Measurements from ENCODE around the gene CCDC136. TPM values are rescaled to one million over a fixed set of nuclear protein-coding genes. Genes with fewer than 3 reads are reported as not detected.

The CCDC136 gene
- total RNA-seq, 1 experiment from 2014 or later, result 31.1 TPM

GRCh38 chr7:128858380-128859231 lies 66.8 kb downstream of the CCDC136 start:
- Histone ChIP-seq H2AK5ac (ENCODE audit: insufficient read length, low read length) (no peak overlapping the region), H3K23ac (ENCODE audit: insufficient read length, low read depth, low read length) (no peak overlapping the region), H3K27me3 (ENCODE audit: insufficient read depth, low read length) (no peaks in the 10 kb centered on the region), H3K4me2 (ENCODE audit: insufficient read depth, insufficient read length, low read length) (no peak overlapping the region), H2AFZ (ENCODE audit: low read length) (no peak overlapping the region), H4K5ac (ENCODE audit: insufficient read length, low read depth, low read length) (no peak overlapping the region), H2BK120ac (ENCODE audit: low read depth, low read length, poor library complexity, severe bottlenecking) (no peak overlapping the region), H2BK20ac (ENCODE audit: low read depth, low read length, poor library complexity, severe bottlenecking) (no peak overlapping the region), H3K9me3 (ENCODE audit: control insufficient read depth, low read depth, low read length) (no peaks in the 10 kb centered on the region), H4K91ac (ENCODE audit: insufficient read length, low read depth, low read length) (no peak overlapping the region), H2BK5ac (ENCODE audit: insufficient read length, low read length) (no peak overlapping the region), H3K79me2 (ENCODE audit: insufficient read depth, low read length) (no peaks in the 10 kb centered on the region; the same call in 1 of the 2 replicates), H3K18ac (ENCODE audit: insufficient read length, low read depth, low read length) (no peak overlapping the region), H3K4ac (ENCODE audit: low read depth, low read length) (no peak overlapping the region), H3K23me2 (ENCODE audit: insufficient read length, low read depth, low read length, poor library complexity, severe bottlenecking) (peaks cover 7% of the 10 kb centered on the region), H4K8ac (replicated peaks; ENCODE audit: insufficient read length, low read depth, low read length) (no peak overlapping the region), H3K9ac (ENCODE audit: extremely low read depth, insufficient read length, low read length) (no peak overlapping the region), H3K14ac (ENCODE audit: insufficient read depth, low read length) (no peak overlapping the region), H3K56ac (ENCODE audit: insufficient read length, low read depth, low read length) (no peak overlapping the region), H2BK15ac (ENCODE audit: low read depth, low read length) (no peak overlapping the region), H2BK12ac (ENCODE audit: insufficient read length, low read depth, low read length) (no peak overlapping the region), H3K27ac (ENCODE audit: insufficient read length, low read depth, low read length) (no peak overlapping the region), H4K20me1 (ENCODE audit: control insufficient read depth, insufficient read depth, insufficient read length) (no peaks in the 10 kb centered on the region), H3T11ph (ENCODE audit: low read length) (no peak overlapping the region), H3K79me1 (ENCODE audit: insufficient read depth, low read depth, low read length, poor library complexity, severe bottlenecking) (no peaks in the 10 kb centered on the region), H3K4me1 (ENCODE audit: insufficient read depth, low read length) (0 out of 2 replicates have a peak, but pooled peaks cover 2% of the 10 kb centered on the region)
- Mint-ChIP-seq H3K4me3 (no peak overlapping the region; a peak in 1 of 5 replicates), H3K4me1 (peaks cover 19 to 27% of the 10 kb centered on the region in 2 experiments), H3K9me3 (no peaks in the 10 kb centered on the region), H3K36me3 (ENCODE audit: insufficient read depth in 1 of 3, low read depth in 3 of 3) (no peaks in the 10 kb centered on the region), H3K27ac (no peak overlapping the region; a peak in 2 of 7 replicates), H3K27me3 (ENCODE audit: low read depth) (no peaks in the 10 kb centered on the region; the same call in 1 of the 2 replicates)
- TF ChIP-seq CTCF (conservative IDR thresholded peaks at IDR 0.05), result no peak
- WGBS (ENCODE audit: extremely low coverage, insufficient read length, low lambda C conversion rate), result no CpG with 5 or more reads among the region's 18 CpGs
- no peak for DNase-seq
